ENCODE results near the gene SLC50A1.

The SLC50A1 gene

GRCh38 chr1:155186794-155187455 is 51.3 kb downstream of the SLC50A1 start:
- no peak for DNase-seq

- DNase-seq: no peak
Observed at GRCh38 chr1:155187456-155187891, 51.8 kb downstream of the SLC50A1 start.

GRCh38 chr1:155188268-155188667 is 52.6 kb downstream of the SLC50A1 start:
- DNase-seq: no peak
